Mesodermal cell (in vitro differentiated cells): ENCODE measurements around the gene CARMIL3.

Source experiments
- H3K27ac ChIP-seq: 2 replicates; pipeline ENCODE4 v1.7.0; 2013; ENCODE audit warnings: mild to moderate bottlenecking, low read depth, low read length, moderate library complexity; ENCODE audit not compliant: severe bottlenecking
- H3K36me3 ChIP-seq: 2 replicates; pipeline ENCODE4 v1.7.1; 2013; ENCODE audit warnings: mild to moderate bottlenecking, low read length, moderate library complexity; ENCODE audit not compliant: control insufficient read depth, insufficient read depth
- H3K4me1 ChIP-seq: one replicate; pipeline ENCODE4 v1.7.1; 2013; ENCODE audit warnings: mild to moderate bottlenecking, low read length; ENCODE audit not compliant: insufficient read depth, control insufficient read depth, poor library complexity, severe bottlenecking
- H3K4me3 ChIP-seq: 2 replicates; pipeline ENCODE4 v1.7.0; 2013; ENCODE audit warnings: low read length, control low read depth, mild to moderate bottlenecking; ENCODE audit not compliant: insufficient read depth, poor library complexity, severe bottlenecking; ENCODE audit errors: extremely low read depth
- H3K9me3 ChIP-seq: 2 replicates; pipeline ENCODE4 v1.7.1; 2013; ENCODE audit warnings: mild to moderate bottlenecking, low read length, moderate library complexity; ENCODE audit not compliant: control insufficient read depth
- WGBS, 2 experiments: methylation state at CpG; one replicate each; pipeline ENCODE4 v1.1.5; 2013; ENCODE audit warnings: missing lambda C conversion rate in 2 of 2; ENCODE audit not compliant: insufficient coverage in 2 of 2; 5-methylcytosine and 5-hydroxymethylcytosine counted together

The CARMIL3 gene

GRCh38 chr14:24071836-24072430 is 20.1 kb downstream of the CARMIL3 start:
- WGBS, 2 experiments = 89 to 98% methylated on average over 8 to 11 of the region's 12 CpGs

GRCh38 chr14:24072436-24072835 is 20.6 kb downstream of the CARMIL3 start:
- Histone ChIP-seq H3K4me1 (no peaks in the 10 kb centered on the region), H3K9me3 (no peaks in the 10 kb centered on the region), H3K4me3 (no peak overlapping the region), H3K27ac (no peak overlapping the region), H3K36me3 (no peaks in the 10 kb centered on the region)
- WGBS, 2 experiments = 86 to 96% methylated on average over 2 to 4 of the region's 7 CpGs

More at GRCh38 chr14:24071836-24072430, 20.1 kb downstream of the CARMIL3 start:
- H3K9me3 ChIP-seq = no peaks in the 10 kb centered on the region
- H3K36me3 ChIP-seq = no peaks in the 10 kb centered on the region
- H3K27ac ChIP-seq = no peak overlapping the region
- H3K4me3 ChIP-seq = no peak overlapping the region
- no peaks in the 10 kb centered on the region for H3K4me1 ChIP-seq

- H3K27ac ChIP-seq = no peak overlapping the region
- 87 to 90% methylated on average over 13 to 18 of the region's 26 CpGs for WGBS, 2 experiments
- no peaks in the 10 kb centered on the region for H3K4me1 ChIP-seq
- H3K9me3 ChIP-seq = no peaks in the 10 kb centered on the region
- no peak overlapping the region for H3K4me3 ChIP-seq
- no peaks in the 10 kb centered on the region for H3K36me3 ChIP-seq
These were observed 21.4 kb downstream of the CARMIL3 start for GRCh38 chr14:24072881-24073877.

- Histone ChIP-seq H3K36me3 (no peaks in the 10 kb centered on the region), H3K4me1 (no peaks in the 10 kb centered on the region), H3K27ac (no peak overlapping the region), H3K4me3 (no peak overlapping the region), H3K9me3 (no peaks in the 10 kb centered on the region)
- whole genome bisulfite sequencing, 2 experiments = 92 to 97% methylated on average over 6 to 8 of the region's 11 CpGs
These were observed 23.0 kb downstream of the CARMIL3 start for GRCh38 chr14:24074625-24075484.

GRCh38 chr14:24075485-24076301 is 23.9 kb downstream of the CARMIL3 start:
- H3K4me3 ChIP-seq = no peak overlapping the region
- 80 to 84% methylated on average over 6 to 11 of the region's 11 CpGs for WGBS, 2 experiments
- peaks cover 1% of the 10 kb centered on the region for H3K4me1 ChIP-seq
- H3K27ac ChIP-seq = no peak overlapping the region
- H3K36me3 ChIP-seq = no peaks in the 10 kb centered on the region
- H3K9me3 ChIP-seq = no peaks in the 10 kb centered on the region

- peaks cover 5% of the 10 kb centered on the region for H3K4me1 ChIP-seq
- H3K36me3 ChIP-seq = no peaks in the 10 kb centered on the region
- no peak overlapping the region for H3K27ac ChIP-seq
- no peaks in the 10 kb centered on the region for H3K9me3 ChIP-seq
- 92 to 96% methylated on average over 4 of the region's 10 CpGs for WGBS, 2 experiments
- H3K4me3 ChIP-seq = no peak overlapping the region
These were observed 24.4 kb downstream of the CARMIL3 start for GRCh38 chr14:24076302-24076601.

- Histone ChIP-seq H3K27ac (no peak overlapping the region), H3K4me3 (no peak overlapping the region), H3K9me3 (no peaks in the 10 kb centered on the region), H3K4me1 (peaks cover 5% of the 10 kb centered on the region), H3K36me3 (no peaks in the 10 kb centered on the region)
- 92 to 94% methylated on average over 23 of the region's 23 CpGs for WGBS, 2 experiments
These were observed 25.3 kb downstream of the CARMIL3 start for GRCh38 chr14:24077086-24077485.

GRCh38 chr14:24078146-24078545 is 26.3 kb downstream of the CARMIL3 start:
- 83% methylated on average over 2 of the region's 3 CpGs; no CpG with 5 or more reads in 1 of the 2 experiments for WGBS, 2 experiments
- Histone ChIP-seq H3K27ac (no peak overlapping the region), H3K4me3 (no peak overlapping the region)

GRCh38 chr14:24079491-24080141 is 27.8 kb downstream of the CARMIL3 start:
- H3K4me3 ChIP-seq = no peak overlapping the region
- no peaks in the 10 kb centered on the region for H3K36me3 ChIP-seq
- peaks cover 5% of the 10 kb centered on the region for H3K4me1 ChIP-seq
- H3K27ac ChIP-seq = no peak overlapping the region
- 53 to 69% methylated on average over 7 of the region's 9 CpGs for WGBS, 2 experiments
- H3K9me3 ChIP-seq = no peaks in the 10 kb centered on the region

More at GRCh38 chr14:24078146-24078545, 26.3 kb downstream of the CARMIL3 start:
- Histone ChIP-seq H3K9me3 (no peaks in the 10 kb centered on the region), H3K36me3 (no peaks in the 10 kb centered on the region), H3K4me1 (peaks cover 5% of the 10 kb centered on the region)
